Lower lobe of right lung (tissue), 2 donors: Measurements from ENCODE around the gene GRM5. TPM values are rescaled to one million over a fixed set of nuclear protein-coding genes. Genes with fewer than 3 reads are reported as not detected.

Experiments
- ATAC-seq, 2 donors: fragments of 200-7000 bp; cut with Tn5 transposase; one replicate each; pipeline ENCODE4 v1.9.1; 2020 to 2022; ENCODE audit warnings: mild to moderate bottlenecking in 2 of 2, moderate library complexity in 2 of 2
- DNase-seq: peaks from one replicate; pipeline ENCODE4 v3.0.0-alpha.2; 2020
- H3K27ac ChIP-seq: fragments of 200-600 bp; one replicate; pipeline ENCODE4 v1.8.0; 2022
- H3K27me3 ChIP-seq: fragments of 200-600 bp; one replicate; pipeline ENCODE4 v1.8.0; 2022; ENCODE audit warnings: low read depth
- H3K36me3 ChIP-seq: fragments of 200-600 bp; one replicate; pipeline ENCODE4 v1.8.0; 2022; ENCODE audit warnings: mild to moderate bottlenecking
- H3K4me1 ChIP-seq: fragments of 200-600 bp; one replicate; pipeline ENCODE4 v1.8.0; 2022
- H3K4me3 ChIP-seq: fragments of 200-600 bp; one replicate; pipeline ENCODE4 v1.8.0; 2022; ENCODE audit warnings: mild to moderate bottlenecking
- H3K9me3 ChIP-seq: fragments of 200-600 bp; one replicate; pipeline ENCODE4 v1.8.0; 2022
- intact Hi-C: fragments of 100-400 bp; cut with DNase I; formaldehyde crosslinking; loops from one replicate; pipeline ENCODE4 v1.11.0; 2022
- total RNA-seq: library from RNA; stranded (reverse); fragmentation: NEBNext Ultra II Directional; extraction: Animal tissue kit (Norgen Biotek cat#: 25700); gene quantifications from one replicate; pipeline ENCODE4 v1.2.1, GENCODE V29; 2021
- TF ChIP-seq, protein P1 (sequence below): fragments of 200-600 bp; IDR thresholded peaks from one replicate; pipeline ENCODE4 v1.8.0; 2022; ENCODE audit warnings: antibody characterized with exemption, mild to moderate bottlenecking
- donor health status: DM: no; HTN: yes; CAD: no; lungs with severe emphysema.

The GRM5 gene
- total RNA-seq, 1 donor from 2014 or later, result 0.21 TPM

DNA sequence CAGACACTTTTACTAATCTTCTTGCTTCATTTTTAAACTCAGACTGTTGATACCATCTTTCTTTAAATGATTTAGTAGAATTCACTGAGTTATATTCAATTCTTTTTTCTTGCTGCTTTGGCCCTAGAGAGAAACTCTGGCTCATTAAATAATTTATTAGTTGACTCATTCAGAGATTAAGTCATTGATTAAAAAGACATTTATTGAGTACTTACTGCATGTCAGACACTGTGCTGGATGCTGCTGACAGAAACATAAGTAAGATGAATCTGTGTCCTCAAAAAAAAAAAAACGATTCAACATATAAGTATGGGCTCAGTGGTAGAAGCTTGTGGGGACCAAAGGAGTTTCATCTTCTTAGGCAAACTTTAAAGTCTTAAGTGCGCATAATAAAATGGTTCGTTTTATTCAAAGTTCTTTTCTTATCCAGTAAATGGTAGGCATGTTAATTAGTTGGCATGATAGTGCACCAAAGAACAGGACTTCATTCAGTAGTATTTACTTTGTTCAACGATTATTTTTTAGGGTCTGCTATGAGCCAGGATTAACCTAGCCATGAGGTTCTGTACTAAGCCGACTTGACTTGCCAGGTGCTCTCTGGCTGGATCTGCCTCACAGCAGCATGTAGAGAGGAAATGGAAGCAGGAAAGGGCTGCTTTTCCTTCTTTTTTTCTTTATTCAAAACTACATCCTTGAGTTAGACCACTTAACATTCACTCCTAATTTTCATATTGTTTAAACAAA, 447.3 kb downstream of the GRM5 start:
- intact Hi-C loops, result no loop called here
- H3K27ac ChIP-seq, result no peak overlapping the region

DNA sequence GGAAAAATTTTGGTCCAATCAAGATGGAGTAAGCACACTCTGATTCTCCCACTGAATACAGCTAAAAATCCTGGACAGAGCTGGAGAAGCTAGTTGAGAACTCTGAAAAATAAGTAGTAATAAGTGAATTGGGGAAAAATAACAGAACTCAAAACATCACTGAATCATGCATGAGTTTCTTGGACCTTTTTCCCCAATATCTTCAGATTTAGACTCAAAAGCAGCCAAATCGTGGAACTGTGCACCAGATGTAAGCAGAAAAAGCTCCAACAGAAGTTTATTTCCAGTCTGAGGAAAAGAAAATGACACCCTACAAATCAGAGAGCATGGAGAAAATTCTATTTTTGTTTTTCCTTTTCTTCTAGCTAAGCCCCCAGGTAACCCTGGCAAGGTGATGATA, 448.6 kb downstream of the GRM5 start:
- no peaks in the 10 kb centered on the region for H3K27me3 ChIP-seq
- intact Hi-C loops, result no loop called here
- no peak overlapping the region for H3K27ac ChIP-seq
- DNase-seq (no peak), ATAC-seq (no peak)
- no peaks in the 10 kb centered on the region for H3K36me3 ChIP-seq
- no peaks in the 10 kb centered on the region for H3K4me1 ChIP-seq
- TF ChIP-seq, protein P1, sequence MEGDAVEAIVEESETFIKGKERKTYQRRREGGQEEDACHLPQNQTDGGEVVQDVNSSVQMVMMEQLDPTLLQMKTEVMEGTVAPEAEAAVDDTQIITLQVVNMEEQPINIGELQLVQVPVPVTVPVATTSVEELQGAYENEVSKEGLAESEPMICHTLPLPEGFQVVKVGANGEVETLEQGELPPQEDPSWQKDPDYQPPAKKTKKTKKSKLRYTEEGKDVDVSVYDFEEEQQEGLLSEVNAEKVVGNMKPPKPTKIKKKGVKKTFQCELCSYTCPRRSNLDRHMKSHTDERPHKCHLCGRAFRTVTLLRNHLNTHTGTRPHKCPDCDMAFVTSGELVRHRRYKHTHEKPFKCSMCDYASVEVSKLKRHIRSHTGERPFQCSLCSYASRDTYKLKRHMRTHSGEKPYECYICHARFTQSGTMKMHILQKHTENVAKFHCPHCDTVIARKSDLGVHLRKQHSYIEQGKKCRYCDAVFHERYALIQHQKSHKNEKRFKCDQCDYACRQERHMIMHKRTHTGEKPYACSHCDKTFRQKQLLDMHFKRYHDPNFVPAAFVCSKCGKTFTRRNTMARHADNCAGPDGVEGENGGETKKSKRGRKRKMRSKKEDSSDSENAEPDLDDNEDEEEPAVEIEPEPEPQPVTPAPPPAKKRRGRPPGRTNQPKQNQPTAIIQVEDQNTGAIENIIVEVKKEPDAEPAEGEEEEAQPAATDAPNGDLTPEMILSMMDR, result no peak
- H3K9me3 ChIP-seq, result no peaks in the 10 kb centered on the region
- no peak overlapping the region for H3K4me3 ChIP-seq

More for the DNA sequence above, 447.3 kb downstream of the GRM5 start:
- TF ChIP-seq, protein P1, result no peak
- Histone ChIP-seq H3K4me3 (no peak overlapping the region), H3K9me3 (no peaks in the 10 kb centered on the region), H3K36me3 (no peaks in the 10 kb centered on the region), H3K27me3 (no peaks in the 10 kb centered on the region), H3K4me1 (no peaks in the 10 kb centered on the region)
- ATAC-seq (no peak), DNase-seq (no peak)

- Histone ChIP-seq H3K4me1 (no peaks in the 10 kb centered on the region), H3K4me3 (no peak overlapping the region), H3K36me3 (no peaks in the 10 kb centered on the region), H3K27me3 (no peaks in the 10 kb centered on the region), H3K27ac (no peak overlapping the region), H3K9me3 (no peaks in the 10 kb centered on the region)
- intact Hi-C loops, result no loop called here
- no peak for DNase-seq
- TF ChIP-seq, protein P1, result no peak
- ATAC-seq, result no peak
These were observed 461.5 kb downstream of the GRM5 start for GRCh38 chr11:88604260-88604659.

DNA sequence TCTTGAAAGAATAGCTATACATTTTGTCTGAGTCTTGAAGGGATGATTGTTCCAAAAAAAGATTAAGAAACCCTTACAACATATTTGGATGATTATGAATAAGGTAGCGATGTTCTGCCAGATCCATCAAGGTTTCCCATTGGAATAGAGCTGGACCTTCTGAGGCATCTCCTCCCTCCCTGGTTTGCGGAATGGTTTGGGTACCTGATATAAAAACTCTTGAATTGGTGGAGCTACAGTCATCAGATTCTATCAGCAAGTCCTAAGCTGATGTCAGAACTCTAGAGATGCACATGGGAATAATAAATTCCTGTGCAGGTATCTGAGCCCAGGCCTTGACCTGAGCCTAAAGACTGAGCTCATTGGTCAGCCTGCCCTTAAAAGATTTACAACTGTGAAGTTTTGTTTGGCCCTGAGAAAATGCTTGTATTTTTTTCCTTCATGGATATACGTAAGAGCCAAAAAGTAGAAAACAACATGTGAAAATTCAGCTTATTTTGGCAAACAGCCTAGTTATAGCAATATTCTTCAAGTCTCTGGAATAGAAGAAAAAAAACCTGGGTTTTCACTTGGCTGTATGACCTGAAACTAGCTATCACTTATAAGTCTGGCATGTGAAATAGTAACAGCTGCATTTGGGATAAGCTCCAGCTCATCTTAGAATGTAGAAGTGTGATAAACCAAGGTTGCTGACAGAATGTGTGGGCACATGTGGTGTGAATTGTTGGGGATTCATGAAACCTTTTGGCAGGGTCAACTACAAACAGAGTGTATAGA, 462.5 kb downstream of the GRM5 start:
- no peak overlapping the region for H3K27ac ChIP-seq
- H3K4me3 ChIP-seq, result no peak overlapping the region
- no peak for DNase-seq
- H3K9me3 ChIP-seq, result no peaks in the 10 kb centered on the region
- ATAC-seq, result no peak
- no peaks in the 10 kb centered on the region for H3K36me3 ChIP-seq
- TF ChIP-seq, protein P1, result no peak
- no peaks in the 10 kb centered on the region for H3K4me1 ChIP-seq
- intact Hi-C loops, result no loop called here
- H3K27me3 ChIP-seq, result no peaks in the 10 kb centered on the region

DNA sequence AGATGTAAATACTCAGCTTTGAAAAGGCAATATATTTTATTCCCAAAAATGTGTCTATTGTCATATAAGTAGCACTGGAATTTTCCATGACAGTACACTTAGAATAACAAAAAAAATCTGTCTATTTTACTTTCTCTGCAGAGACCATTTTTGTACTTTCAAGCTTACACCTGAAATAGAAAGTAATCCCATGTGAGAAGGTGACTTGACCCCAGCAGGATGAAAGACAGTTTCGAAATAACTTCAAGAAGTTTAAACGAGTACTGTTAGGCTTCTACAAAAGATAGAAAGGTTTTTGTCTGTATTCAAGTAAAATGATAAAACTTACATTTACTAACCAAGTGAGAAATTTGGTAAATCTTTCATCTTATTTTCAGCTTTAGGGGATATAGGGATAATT, 468.4 kb downstream of the GRM5 start:
- no peaks in the 10 kb centered on the region for H3K36me3 ChIP-seq
- ATAC-seq (no peak), DNase-seq (no peak)
- TF ChIP-seq, protein P1, result no peak
- no peaks in the 10 kb centered on the region for H3K9me3 ChIP-seq
- intact Hi-C loops, result no loop called here
- H3K27me3 ChIP-seq, result no peaks in the 10 kb centered on the region
- H3K4me1 ChIP-seq, result no peaks in the 10 kb centered on the region
- no peak overlapping the region for H3K4me3 ChIP-seq
- no peak overlapping the region for H3K27ac ChIP-seq
